Muscle layer of duodenum (tissue), 2 donors: ENCODE results near the gene MRPL44.
"Not testable (repeated sequence)": the region's sequence is repeated elsewhere in the genome, so short reads cannot be mapped to it uniquely, and the experiment has no call there.

Source experiments
- H3K27ac ChIP-seq: one replicate; pipeline ENCODE4 v1.7.0; 2013; ENCODE audit warnings: mild to moderate bottlenecking, low read length
- H3K27me3 ChIP-seq: one replicate; pipeline ENCODE4 v1.7.0; 2013; ENCODE audit warnings: low read depth, mild to moderate bottlenecking, control low read depth, low read length
- H3K36me3 ChIP-seq, 2 donors: one replicate each; pipeline ENCODE4 v1.7.0; 2013; ENCODE audit warnings: low read length in 2 of 2, control low read depth in 1 of 2, mild to moderate bottlenecking in 1 of 2; ENCODE audit not compliant: insufficient read depth in 2 of 2, control insufficient read depth in 1 of 2
- H3K4me1 ChIP-seq, 2 donors: one replicate each; pipeline ENCODE4 v1.7.0; 2013; ENCODE audit warnings: low read length in 2 of 2, mild to moderate bottlenecking in 2 of 2, control low read depth in 1 of 2, moderate library complexity in 1 of 2; ENCODE audit not compliant: insufficient read depth in 2 of 2, control insufficient read depth in 1 of 2
- H3K4me3 ChIP-seq, 2 donors: one replicate each; pipeline ENCODE4 v1.7.0; 2013; ENCODE audit warnings: low read length in 2 of 2, low read depth in 1 of 2, mild to moderate bottlenecking in 1 of 2
- H3K9me3 ChIP-seq, 2 donors: one replicate each; pipeline ENCODE4 v1.7.0; 2013; ENCODE audit warnings: low read length in 2 of 2, control low read depth in 1 of 2, mild to moderate bottlenecking in 1 of 2; ENCODE audit not compliant: control insufficient read depth in 1 of 2
- donor health status: healthy.

The MRPL44 gene

DNA sequence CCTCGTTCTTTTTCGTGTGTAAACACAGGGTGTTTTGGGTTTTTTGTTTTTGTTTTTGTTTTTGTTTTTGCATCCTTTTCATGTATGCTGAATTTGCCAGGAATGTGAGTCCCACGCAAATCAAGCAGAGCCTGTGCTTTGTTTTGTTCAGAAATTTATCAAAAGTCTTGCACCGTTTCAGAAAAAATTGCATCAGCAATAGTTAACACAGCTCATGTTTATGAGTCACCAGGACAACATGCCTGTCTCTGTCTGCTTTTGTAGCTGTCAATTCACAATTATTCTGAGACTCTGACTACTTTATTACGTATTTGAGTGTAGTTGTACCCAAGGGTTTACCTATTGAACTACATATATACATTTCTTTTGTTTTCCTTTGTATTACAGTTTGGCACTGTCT is 38.3 kb downstream of the MRPL44 start:
- no peaks in the 10 kb centered on the region for H3K36me3 ChIP-seq
- no peak overlapping the region for H3K4me3 ChIP-seq
- H3K9me3 ChIP-seq = no peaks in the 10 kb centered on the region
- no peak overlapping the region for H3K27ac ChIP-seq
- peaks cover 4 to 7% of the 10 kb centered on the region in 2 donors for H3K4me1 ChIP-seq
- no peaks in the 10 kb centered on the region for H3K27me3 ChIP-seq

- H3K27me3 ChIP-seq = no peaks in the 10 kb centered on the region
- peaks cover 4 to 7% of the 10 kb centered on the region in 2 donors for H3K4me1 ChIP-seq
- no peak overlapping the region for H3K27ac ChIP-seq
- H3K36me3 ChIP-seq = peaks cover 0 to 6% of the 10 kb centered on the region in 2 donors
- H3K4me3 ChIP-seq = no peak overlapping the region
- no peaks in the 10 kb centered on the region for H3K9me3 ChIP-seq
Observed at GRCh38 chr2:223996391-223996790, 39.1 kb downstream of the MRPL44 start.

GRCh38 chr2:223997938-223998337 is 40.7 kb downstream of the MRPL44 start:
- no peaks in the 10 kb centered on the region for H3K9me3 ChIP-seq
- no peak overlapping the region for H3K4me3 ChIP-seq
- peaks cover 0 to 6% of the 10 kb centered on the region in 2 donors for H3K36me3 ChIP-seq
- H3K27me3 ChIP-seq = no peaks in the 10 kb centered on the region
- H3K27ac ChIP-seq = no peak overlapping the region
- peaks cover 4 to 7% of the 10 kb centered on the region in 2 donors for H3K4me1 ChIP-seq

- Histone ChIP-seq H3K4me1 (peaks cover 2 to 4% of the 10 kb centered on the region in 2 donors), H3K4me3 (no peak overlapping the region), H3K9me3 (no peaks in the 10 kb centered on the region), H3K36me3 (peaks cover 0 to 6% of the 10 kb centered on the region in 2 donors), H3K27me3 (no peaks in the 10 kb centered on the region), H3K27ac (no peak overlapping the region)
Observed at GRCh38 chr2:223998948-223999347, 41.7 kb downstream of the MRPL44 start.

- Histone ChIP-seq H3K36me3 (peaks cover 0 to 6% of the 10 kb centered on the region in 2 donors), H3K4me3 (no peak overlapping the region), H3K4me1 (no peaks in the 10 kb centered on the region), H3K9me3 (no peaks in the 10 kb centered on the region), H3K27ac (no peak overlapping the region), H3K27me3 (no peaks in the 10 kb centered on the region)
Observed at GRCh38 chr2:223999862-224000261, 42.6 kb downstream of the MRPL44 start.

DNA sequence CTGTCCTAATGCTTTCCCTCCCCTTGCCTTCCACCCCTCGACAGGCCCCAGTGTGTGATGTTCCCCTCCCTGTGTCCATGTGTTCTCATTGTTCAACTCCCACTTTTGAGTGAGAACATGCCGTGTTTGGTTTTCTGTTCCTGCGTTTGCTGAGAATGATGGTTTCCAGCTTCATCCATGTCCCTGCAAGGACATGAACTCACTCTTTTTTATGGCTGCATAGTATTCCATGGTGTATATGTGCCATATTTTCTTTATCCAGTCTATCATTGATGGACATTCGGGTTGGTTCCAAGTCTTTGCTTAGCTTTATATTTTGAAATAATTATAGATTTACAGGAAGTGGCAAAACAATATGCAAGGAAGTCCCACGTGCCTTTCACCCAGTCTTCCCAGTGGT is 43.4 kb downstream of the MRPL44 start:
- not testable (repeated sequence) for H3K4me1 ChIP-seq, H3K36me3 ChIP-seq, H3K27me3 ChIP-seq, H3K27ac ChIP-seq, H3K9me3 ChIP-seq, H3K4me3 ChIP-seq

DNA sequence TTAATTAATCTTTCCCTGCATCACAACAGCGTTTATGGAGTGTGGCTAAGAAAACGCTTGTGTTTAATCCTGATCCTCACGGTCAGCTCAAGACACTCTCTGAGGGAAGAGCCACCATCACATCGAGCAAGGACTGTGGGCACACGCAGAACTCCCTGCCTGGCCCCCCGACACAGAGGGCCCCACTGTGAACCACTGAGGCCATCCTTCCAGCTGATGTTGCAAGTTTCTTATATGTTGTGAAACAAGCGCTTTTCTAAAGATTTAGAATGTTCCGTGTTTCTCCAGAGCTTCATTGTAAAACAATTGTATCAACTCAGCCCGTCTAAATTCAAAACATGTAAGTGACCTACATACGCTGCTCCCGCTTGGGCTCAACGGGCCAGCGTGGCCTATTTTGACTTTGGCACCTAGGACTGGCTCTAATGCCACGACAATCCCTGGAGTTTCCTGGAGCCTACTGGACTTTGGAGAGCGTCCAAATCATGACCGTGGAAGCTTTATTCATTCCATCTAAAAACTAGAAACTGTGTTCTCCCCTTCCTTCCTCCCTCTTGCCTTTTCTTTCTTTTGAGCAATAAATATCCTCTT is 46.9 kb downstream of the MRPL44 start:
- H3K36me3 ChIP-seq = peaks cover 0 to 6% of the 10 kb centered on the region in 2 donors
- peaks cover 0 to 7% of the 10 kb centered on the region in 2 donors for H3K4me1 ChIP-seq
- no peak overlapping the region for H3K27ac ChIP-seq
- no peaks in the 10 kb centered on the region for H3K9me3 ChIP-seq
- H3K27me3 ChIP-seq = no peaks in the 10 kb centered on the region
- H3K4me3 ChIP-seq = no peak overlapping the region

DNA sequence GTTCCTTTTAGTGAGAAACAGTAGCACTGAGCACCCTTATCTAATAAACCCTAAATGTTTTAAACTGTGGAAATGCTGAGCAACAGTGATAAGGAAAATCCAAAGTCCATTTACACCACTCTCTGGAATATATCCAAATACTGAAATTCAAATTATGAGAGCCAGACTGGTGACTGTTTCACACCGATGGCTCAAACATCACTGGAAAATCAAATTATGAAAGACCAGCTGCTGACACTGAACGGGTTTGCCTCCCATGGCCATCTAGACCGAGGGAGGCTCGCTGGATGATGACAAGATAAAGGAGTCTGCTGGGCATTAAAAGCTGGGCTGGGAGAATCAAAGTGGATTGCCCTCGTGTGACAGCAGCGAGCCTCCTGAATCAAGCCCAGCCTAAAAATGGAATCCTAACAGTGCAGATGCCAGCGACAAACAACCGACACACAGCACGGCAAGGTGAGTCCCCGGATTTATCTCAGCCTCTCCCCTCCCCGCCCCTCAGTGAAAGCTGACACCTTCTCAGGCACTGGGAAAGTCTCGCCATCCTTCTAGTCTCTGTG is 51.5 kb downstream of the MRPL44 start:
- Histone ChIP-seq H3K27me3 (no peaks in the 10 kb centered on the region), H3K36me3 (no peaks in the 10 kb centered on the region), H3K9me3 (no peaks in the 10 kb centered on the region), H3K4me3 (no peak overlapping the region), H3K4me1 (peaks cover 0 to 7% of the 10 kb centered on the region in 2 donors), H3K27ac (no peak overlapping the region)

DNA sequence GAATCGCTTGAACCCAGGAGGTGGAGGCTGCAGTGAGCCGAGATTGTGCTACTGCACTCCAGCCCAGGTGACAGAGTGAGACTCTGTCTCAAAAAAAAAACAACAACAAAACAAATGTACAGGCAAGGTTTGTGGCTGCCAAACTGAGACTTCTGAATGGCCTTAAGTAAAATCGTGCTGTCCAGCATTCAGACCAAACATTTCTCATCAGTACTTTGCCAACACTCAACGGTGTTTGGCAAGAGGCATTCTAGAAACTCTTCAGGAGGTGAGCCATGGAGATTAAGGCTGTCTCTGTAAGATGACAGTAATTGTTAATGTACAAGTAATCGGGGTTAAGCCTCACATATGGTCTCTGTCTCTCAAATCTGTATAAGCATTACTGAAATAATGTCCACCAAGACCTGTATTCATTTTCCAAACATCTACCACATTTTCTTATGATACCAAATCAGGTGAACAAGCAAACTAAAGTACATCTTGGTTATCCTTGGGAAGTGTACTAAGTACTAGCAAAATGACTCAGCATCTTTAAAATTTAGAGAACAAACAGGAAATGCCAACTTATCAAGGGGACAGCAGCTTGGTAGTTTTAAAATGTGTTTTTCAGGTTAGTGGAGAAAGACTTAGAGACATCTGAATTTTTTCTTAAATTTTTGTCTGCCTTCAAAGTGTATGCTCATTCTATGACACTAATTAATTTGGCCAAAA is 52.5 kb downstream of the MRPL44 start:
- Histone ChIP-seq H3K27ac (no peak overlapping the region), H3K4me3 (no peak overlapping the region), H3K27me3 (no peaks in the 10 kb centered on the region), H3K9me3 (no peaks in the 10 kb centered on the region), H3K4me1 (peaks cover 0 to 7% of the 10 kb centered on the region in 2 donors), H3K36me3 (no peaks in the 10 kb centered on the region)

DNA sequence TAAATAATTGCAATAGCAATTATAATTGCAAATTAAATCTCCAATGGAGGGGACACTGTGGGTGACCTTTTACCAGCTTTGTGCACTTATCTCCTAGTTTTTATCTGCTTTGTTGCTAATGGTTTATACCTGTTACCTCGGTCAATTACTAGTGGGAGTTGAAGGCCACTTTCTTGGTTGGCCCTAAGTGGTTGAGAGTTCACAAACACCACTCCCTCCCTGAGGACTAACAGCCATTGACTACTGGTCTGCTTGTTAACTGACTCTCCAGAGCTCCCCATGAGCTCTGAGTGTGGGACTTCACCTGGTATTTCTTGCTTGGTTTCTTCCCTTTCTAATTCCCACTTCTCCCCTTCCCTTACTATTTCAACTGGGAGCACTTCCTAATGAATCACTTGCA is 54.6 kb downstream of the MRPL44 start:
- Histone ChIP-seq H3K27ac (no peak overlapping the region), H3K36me3 (no peaks in the 10 kb centered on the region), H3K4me1 (no peaks in the 10 kb centered on the region), H3K4me3 (no peak overlapping the region), H3K9me3 (no peaks in the 10 kb centered on the region), H3K27me3 (no peaks in the 10 kb centered on the region)

- Histone ChIP-seq H3K4me3 (no peak overlapping the region), H3K9me3 (no peaks in the 10 kb centered on the region), H3K27me3 (no peaks in the 10 kb centered on the region), H3K4me1 (no peaks in the 10 kb centered on the region), H3K27ac (no peak overlapping the region), H3K36me3 (no peaks in the 10 kb centered on the region)
Observed at GRCh38 chr2:224014336-224014735, 57.1 kb downstream of the MRPL44 start.
